HG03280 (cell line): ENCODE results near the gene DNAH17.

Experiments used
- ATAC-seq: cut with Tn5 transposase; IDR thresholded peaks from one replicate; pipeline ENCODE4 v1.9.1; 2021; ENCODE audit warnings: mild to moderate bottlenecking, moderate library complexity; ENCODE audit not compliant: unreplicated experiment

DNAH17 gene

DNA sequence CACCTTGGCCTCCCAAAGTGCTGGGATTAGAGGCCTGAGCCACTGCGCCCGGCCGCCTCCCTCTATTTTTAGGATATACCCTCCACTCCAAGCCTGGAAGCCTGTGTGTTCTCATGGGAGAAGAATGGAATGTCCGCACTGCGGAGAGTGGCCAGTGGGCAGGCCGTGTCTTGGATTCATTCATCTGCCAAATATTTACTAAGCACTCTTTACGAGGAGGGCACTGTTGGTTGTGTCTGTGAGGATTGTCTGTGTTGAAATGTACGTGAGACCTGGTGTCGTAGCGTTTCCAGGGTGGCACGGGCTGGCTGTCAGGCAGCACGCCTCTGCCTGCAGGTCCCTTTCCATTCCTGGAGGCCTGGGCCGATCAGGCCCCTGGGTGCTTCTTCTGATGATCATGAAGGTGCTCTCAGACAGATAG lies 179.5 kb downstream of the DNAH17 start:
- ATAC-seq, result no peak

DNA sequence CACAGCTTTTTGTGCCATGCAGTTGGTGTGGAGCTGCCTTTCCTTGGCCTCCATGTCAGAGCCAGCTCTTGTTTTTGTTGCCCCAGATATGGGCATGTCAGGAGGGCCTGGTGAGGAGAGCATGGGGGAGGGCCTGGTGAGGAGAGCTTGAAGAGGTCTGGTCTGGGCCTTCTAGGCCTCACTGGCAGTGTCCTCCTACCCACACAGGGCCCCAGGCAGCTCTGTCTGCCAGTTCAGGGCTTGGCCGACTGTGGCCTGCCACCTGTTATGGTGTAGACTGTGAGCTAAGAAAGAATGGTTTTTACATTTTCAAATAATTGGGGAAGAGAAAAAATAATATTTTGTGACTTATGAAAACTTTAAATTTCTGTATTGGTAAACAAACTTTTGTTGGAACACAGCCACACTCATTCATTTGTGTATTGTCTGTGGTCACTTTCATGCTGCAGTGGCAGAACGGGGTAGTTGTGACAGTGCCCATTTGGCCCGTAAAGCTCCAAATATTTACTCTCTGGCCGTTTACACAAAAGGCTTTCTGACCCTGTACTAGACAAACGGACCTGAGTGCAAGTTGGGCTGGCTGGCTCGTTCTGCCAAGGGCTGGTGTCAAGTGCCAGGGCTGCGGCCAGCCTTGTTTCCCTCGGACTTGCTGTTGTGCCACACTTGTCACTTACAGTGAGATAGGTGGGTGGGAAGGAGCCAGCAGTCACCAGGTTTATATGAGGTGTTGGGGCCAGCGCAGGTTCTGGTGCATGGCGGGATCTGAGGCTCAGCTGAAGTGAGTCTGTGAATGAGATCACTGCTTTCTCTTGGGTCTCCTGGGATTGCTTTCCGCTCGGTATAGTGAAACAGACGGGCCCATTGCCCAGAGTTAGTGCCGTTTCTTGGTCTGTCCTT lies 180.5 kb downstream of the DNAH17 start:
- no peak for ATAC-seq

DNA sequence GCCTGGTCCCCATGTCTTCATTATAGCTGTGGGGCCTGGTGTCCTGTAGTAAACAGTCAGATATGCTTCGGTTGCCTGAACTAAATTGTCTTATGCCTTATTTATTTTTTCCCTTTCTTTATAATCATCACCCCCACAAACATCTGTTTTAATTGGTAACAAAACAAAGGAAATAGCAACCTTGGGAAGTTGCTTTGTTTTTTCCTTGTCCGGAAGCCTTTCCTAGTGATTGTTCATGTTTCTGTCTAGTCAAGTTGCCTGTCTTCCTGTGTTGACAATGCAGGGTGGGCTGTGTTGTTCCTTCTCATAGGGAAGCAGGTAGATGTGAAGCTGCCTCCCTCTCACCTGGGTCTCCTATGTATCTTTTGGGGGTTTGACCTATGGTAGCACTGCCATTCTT lies 182.0 kb downstream of the DNAH17 start:
- ATAC-seq, result no peak

DNA sequence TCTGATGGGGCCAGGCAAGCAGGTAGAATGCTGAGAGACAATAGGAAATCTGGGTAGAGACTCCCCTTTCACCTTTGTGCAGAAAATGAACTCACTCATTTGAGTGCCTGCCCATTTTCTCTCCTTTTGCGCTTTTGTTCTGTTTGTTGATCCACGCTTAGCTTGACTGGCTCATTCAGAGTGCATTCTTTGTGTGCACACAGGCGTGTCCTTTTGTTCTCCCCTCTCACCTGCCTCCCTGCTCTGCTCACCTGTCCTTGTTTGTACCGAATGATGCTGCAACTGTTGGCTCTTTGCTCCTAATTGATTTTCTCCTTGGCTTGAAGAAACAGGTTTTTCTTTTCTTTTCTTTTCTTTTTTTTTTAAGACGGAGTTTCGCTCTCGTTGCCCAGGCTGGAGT lies 183.0 kb downstream of the DNAH17 start:
- ATAC-seq, result no peak

DNA sequence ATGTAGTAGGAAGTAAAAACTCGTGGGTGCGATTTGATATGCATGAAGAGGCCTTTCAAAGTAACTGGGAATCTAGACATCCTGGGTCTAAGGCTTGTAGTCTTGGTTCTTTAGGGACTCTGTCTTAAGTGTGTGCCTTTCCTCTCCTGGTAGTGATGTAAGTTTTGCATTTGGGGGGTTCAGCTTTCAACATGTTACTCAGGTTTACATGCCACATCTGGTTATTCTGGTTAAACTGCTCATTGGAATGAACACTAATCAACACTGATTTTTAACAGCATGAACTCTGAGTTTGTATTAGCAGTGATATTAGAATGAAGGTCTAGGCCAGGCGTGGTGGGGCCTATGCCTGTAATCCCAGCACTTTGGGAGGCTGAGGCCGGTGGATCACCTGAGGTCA lies 183.6 kb downstream of the DNAH17 start:
- no peak for ATAC-seq

DNA sequence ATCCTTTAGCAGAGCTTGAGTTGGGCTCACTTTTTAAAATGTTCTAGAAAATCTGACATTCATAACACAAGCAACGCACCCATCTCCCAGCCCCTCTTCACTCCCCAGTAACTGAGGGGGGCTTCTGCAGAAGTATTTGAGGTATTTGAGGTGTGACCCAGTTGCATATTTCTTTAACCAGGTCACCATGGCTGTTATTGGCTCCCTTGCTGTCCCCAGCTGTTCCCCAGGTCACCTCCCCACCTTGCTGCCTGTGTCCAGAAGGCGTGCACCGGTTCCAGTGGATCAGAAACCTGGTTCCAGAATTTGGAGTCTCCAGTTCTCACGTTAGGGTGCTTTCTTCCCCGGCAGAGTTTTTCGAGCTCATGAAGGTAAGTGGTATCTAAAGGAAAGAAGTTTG lies 184.9 kb downstream of the DNAH17 start:
- ATAC-seq, result no peak

DNA sequence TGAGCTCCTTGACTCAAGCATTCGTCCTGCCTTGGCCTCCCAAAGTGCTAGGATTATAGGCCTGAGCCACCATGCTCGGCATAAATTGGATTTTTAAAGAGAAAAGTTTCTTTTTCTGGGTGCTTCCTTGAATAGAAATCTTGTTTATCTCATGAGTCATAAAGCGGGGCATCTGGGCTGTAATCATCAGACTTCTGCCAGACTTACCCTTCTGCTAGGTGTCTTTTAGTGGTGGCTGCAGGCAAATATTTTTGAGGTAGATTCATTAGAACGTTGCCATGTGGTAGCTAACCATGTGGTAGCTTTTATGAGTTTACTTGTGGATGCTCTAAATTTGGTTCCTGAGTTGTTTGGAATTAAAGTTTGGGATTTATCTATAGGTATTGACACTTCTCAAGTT lies 185.4 kb downstream of the DNAH17 start:
- ATAC-seq, result no peak

DNA sequence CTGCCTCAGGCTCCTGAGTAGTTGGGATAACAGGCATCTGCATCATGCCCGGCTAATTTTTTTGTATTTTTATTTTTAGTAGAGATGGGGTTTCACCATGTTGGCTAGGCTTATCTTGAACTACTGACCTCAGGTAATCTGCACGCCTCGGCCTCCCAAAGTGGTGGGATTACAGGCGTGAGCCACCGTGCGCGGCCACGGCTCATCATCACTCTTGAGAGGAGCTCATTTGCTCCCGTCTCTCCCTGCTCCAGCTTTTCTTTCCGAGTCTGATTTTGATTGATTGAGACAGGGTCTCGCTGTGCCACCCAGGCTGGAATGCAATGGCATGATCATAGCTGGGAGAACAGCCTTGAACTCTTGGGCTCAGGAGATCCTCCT lies 186.2 kb downstream of the DNAH17 start:
- ATAC-seq, result no peak

DNA sequence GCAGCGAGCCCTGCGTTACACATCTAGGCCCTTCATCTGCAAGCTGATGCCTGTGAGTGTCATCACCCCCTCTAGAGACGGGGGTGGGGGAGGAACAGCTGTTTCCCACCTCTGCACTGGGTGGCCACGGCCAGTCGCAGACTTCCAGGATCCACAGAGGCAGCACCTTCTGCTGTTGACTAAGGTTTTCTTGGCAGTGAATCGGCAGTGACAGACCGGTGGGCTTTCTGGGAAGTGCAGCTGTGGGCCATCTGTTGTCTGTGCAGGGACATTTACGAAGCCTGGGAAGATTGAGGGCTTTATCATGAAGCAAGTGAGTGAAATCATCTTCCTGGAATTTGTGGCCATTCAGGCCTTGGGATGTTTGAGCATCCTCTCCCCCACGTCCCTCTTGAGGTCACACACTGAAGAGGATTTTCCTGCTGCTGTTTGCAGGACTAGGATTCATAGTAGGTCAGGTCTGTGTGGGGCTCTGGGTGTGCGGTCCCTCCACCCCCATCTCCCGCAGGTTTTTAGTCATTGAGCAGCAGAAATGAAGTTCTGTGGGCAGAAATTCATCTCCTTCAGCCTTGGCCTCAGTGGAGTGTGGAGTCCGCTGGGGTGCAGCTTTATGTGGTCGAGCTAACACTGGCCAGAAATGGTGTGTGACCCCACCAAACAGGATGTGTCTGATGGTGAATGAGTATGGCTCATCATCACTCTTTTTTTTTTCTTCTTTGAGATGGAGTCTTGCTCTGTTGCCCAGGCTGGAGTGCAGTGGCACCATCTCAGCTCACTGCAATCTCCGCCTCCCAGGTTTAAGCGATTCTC lies 186.8 kb downstream of the DNAH17 start:
- no peak for ATAC-seq

DNA sequence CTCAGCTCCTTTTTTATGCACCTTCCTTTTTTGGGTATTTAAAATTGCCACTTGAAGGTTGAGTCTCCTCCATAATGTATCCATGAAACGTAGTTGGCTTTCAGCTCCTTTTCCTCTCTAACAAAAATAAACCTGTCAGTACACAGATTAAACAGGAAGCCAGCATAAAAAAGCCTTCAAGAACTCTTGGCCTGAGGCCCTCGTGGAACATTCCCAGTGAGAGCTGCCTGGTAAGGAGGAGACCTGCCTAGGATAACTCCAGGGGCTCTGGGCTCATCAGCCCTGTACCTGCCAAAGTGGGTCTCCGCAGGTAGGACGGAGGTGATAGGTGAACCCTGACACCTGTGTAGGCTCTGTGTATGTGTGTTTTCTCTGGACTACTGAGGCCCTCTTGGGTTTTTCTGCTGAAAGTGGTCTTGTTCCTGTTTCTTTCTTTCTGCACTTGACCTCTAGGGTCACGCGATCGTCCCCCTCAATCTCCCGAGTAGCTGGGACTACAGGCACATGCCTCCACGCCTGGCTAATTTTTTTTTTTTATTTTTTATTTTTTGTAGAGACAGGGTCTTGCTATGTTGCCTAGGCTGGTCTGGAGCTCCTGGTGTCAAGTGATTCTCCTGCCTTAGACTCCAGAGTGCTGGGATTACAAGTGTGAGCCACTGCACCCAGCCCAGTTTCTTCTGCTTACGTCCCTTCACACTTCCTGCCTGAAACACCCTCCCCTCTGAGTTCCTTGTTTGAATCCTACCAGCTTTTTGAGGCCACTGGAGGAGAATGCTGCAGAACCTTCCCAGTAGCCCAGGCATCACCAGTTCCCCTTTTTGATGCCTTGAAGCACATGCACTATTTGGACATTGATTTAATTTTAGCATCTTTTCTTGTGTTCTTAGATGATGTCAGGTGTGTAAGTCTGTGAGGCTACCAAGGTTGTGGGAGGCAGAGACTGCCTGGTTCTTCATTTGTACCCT lies 188.9 kb downstream of the DNAH17 start:
- no peak for ATAC-seq

DNA sequence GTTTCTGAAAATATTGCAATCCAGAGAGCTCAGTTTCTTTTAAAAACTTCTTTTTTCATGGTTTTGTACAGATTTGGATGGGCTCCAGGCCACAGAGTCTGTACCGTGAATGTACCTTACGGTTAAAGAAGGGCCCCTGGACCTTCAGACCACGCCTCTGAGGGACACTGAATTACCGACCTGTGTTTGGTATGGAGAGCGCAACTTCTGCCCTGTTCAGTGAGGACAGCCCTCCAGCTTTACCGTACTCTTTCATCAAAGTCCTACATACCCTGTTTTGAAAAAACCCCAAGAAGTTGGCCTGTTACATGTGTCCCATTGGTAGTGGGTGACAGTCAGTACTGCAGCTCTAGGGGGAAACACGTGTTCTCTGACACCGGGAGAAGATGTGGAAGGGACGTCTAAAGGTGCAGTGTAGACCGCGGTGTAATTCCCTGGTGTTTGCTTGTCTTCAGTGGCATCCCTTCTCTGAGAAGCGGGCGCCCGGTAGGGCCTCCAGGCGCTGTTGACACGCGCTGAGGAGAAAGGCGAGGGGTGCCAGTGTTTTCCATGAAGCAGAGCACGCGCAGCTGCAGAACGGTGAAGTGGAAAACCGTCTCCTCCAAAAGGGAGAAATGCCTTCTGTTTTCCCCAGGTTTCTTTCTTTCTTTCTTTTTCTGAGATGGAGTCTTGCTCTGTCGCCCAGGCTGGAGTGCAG lies 192.6 kb downstream of the DNAH17 start:
- ATAC-seq, result peak; percentile 9

DNA sequence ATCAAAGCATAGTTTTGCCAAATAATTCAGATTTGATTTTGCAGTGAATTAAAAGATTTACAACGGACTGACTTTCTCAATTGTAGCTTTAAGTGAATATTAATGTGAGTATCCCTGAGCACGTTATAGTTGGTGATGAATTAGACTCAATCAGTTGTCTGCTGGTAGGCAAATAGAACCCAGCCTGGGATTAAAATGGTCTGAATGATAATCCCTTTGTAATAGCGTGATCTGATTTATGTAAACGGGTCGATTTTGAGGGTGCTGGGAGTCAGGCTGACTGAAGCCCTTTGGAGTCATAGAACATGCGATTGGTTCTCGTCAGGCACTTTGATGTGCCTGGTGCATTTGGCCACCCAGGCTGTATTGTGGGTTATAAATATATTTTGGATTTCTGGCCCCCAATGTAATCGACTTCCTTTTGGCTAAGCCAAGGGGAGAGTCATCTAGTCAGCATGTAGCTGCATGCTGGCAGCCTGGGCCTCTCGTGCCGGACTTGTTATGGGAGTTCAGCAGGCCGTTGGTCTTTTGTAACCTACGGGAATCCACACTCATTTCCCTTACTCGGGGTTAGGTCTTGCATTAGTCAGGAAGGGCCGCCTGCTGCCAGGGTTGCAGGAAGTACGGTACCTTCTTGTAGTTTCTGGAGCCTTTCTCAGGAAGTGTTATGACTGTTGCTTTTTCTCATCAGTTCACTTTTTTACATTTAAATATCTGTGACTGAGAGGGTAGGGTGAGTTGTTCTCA lies 193.3 kb downstream of the DNAH17 start:
- peak; percentile 26 for ATAC-seq

DNA sequence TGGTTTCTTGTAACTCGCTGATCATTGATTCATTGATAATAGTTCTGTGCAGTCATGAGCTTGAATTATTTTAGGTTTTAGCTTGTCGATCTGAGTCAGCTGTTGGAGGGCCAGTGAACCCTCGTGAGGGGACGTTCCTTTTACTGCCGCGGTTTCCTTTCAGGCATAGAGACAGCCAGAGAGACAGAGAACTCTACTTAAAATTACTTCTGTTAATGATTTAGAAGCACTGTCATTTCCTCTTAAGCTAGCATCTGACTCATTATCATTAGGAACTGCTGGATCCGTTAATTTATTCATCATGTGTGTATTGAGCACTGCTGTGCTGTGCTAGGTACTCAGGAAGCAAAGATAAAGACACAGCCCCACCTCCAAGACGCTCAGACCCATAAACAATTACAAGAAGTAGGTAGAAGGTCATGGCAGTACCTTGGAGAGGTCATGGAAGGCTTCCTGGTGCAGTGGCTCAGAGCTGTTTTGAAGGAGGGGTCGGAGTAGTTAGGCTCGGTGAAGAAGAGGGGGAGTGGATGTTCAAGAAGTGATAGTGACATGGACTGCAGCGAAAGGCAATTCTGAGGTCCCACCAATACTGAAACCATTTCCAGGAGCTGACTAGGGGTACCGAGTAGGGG lies 195.5 kb downstream of the DNAH17 start:
- ATAC-seq, result no peak

DNA sequence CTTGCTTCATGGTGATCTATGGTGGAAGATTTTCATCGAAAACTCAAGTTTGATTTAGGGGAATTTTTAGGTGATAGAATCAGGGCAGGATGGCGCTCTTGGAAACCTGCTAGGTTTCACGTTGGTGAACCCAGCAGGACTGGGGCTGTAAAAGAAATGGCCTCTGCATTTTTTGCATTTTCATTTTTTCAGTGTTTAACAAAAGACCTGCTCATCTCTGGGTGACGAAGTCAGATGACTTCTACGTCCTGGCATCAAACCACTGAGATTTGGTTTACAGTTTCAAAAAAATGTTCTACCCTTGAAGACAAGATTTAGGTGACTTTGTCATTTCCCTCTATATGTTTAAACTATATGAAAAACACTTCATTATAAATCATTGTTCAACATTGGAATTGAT lies 196.8 kb downstream of the DNAH17 start:
- ATAC-seq, result no peak

DNA sequence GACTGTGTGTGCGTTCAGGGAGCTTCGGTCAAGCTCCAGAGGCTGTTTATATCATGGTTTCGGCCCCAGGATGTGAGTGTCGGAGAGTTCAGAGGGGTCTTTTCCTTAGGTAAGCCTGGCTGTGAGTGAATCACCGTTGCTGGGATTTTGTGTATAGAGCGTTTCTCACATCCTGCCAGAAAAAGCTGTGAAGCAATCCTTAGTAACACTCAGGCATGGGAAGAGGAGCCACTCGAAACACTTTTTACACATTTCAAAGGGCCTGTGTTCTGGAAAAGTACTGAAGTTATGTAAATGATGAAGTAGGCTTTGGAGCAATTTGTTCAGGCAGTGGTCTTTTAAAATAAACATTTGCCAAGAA lies 198.1 kb downstream of the DNAH17 start:
- ATAC-seq, result no peak

DNA sequence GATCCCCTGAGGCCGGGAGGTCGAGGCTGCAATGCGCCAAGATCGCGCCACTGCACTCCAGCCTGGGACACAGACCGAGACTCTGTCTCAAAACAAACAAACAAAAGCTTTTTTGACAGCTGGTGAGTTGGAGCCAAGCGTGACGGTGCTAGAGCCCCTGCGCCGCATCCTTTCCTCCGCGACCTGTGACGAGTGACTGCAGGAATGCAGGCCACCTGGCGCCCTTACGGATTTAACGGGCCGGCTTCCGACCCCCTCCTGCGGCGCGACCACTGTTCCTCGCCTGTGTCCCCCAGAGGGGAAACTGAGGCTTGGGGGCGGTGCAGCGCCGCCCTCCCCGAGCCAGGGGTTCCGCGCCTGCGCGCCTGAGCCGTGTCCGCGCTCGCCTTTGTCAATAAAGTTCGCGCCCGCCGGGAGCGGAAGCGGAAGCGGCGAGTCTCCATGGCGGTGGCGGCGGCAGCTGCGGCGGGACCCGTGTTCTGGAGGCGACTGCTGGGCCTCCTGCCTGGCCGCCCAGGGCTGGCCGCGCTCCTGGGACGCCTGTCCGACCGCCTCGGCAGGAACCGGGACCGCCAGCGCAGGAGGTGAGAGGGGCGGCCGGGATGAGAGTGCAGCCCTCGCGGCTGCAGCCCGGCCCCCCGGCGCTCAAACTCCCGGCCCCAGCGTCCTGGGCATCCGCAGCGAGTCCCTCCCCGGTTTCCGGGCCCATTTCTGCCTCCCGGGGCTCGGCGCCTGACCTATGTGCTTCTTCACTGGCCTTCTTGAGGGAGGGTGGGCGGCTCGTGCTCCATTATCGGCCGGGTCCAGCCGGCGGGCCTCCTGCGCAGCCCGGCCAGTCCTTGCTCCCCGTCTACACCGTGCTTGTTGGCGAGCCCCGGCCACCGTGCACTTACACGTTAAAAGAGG lies 198.7 kb downstream of the DNAH17 start, which contains the start of gene PGS1:
Gene PGS1, plus strand, starts transcription at position 425 of the 906 bp plus-strand sequence. Its CDS starts 17 bp downstream, at position 442.
- ATAC-seq, result peak; percentile 66

DNA sequence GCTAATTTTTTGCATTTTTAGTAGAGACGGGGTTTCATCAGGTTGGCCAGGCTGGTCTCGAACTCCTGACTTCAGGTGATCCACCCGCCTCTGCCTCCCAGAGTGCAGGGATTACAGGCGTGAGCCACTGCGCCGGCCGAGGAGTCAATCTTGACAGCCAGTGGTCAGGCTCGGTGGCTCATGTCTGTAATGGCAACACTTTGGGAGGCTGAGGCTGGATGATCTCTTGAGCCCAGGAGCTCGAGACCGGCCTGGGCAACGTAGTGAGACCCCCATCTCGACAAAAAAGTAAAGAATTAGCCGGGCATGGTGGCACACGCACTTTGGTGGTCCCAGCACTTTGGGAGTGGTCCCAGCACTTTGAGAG lies 199.4 kb downstream of the DNAH17 start:
- ATAC-seq, result no peak

DNA sequence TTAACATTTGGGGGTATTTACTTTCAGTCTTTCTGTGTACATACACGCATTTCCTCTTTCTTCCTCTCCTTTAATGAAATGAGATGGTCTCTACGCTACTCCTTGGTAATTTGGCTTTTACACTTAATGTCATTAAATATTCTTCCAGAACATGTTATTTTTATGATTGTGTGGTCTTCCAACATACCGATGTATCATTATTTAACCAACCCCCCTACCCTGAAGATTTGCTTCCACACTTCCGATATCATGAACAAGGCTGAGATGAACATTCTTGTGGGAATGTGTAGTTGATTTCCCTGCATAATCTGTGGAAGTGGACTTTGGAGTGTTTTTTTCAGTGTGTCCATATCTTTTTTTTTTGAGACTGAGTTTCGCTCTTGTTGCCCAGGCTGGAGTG lies 201.0 kb downstream of the DNAH17 start:
- no peak for ATAC-seq
